ENCODE measurements around the gene CCR3. TPM values are rescaled to one million over a fixed set of nuclear protein-coding genes. Genes with fewer than 3 reads are reported as not detected.
"Not testable (repeated sequence)": the region's sequence is repeated elsewhere in the genome, so short reads cannot be mapped to it uniquely, and the experiment has no call there.

The CCR3 gene
- not detected for total RNA-seq

DNA sequence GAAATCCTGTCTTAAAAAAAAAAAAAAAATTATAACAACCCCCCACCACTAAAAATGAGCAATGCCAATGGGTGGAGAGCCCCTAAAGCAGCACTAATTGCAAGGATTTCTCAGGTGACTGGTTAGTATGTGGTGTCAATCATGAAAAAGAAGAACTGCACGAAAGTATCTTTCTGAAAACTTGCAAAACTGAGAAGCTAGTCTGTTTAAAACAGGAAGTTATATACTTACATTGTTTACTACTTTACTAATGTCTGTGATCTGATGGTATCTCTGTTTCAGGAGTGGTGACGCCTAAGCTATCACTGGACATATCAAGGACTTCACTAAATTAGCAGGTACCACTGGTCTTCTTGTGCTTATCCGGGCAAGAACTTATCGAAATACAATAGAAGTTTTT is at the start of gene CCR3:
Gene CCR3, plus strand, starts transcription at position 341 of the 400 bp plus-strand sequence. CDS start 22,699 bp downstream, outside the sequence.
- FAIRE-seq (no peak), DNase-seq (ENCODE audit: low spot score in 2 of 2) (no peak)

DNA sequence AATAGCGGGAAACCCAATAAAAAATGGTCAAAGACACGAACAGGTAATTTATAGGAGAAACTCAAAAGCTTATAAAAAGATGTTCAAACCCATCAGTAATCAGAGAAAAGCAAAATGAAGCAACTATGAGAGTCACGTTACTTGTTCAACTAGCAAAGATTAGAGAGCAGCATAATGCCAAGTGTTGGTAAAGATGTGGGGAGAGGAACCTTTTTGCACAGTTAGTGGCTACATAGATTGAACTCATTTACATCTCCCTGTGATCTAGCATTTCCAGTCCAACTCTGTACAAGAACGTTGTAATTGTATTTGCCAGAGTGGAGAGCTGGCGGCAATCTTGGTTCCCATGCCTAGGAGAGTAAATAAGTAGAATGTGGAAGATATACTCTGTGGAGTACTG is 49.3 kb upstream of the CCR3 start:
- no peak for FAIRE-seq
- DNase-seq (ENCODE audit: low spot score in 2 of 2): no peak

DNA sequence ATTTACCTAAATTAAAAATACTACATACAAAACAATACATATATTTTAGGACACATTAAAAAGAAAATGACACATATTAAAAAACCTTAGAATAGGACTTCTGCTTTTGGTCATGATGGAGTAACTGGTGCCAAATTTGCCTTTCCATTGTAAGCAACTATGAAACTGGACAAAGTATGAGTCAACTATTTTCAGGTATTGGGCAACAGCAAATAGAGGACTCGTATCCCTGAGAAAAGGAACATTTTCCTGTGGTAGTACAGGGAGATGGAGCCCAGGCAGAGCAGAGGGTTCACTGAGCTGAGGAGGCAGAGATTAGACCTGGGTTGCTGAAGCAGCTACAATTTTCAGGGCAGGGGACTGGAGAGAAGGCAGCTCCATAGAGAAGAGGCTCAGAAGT is 48.8 kb upstream of the CCR3 start:
- FAIRE-seq: no peak
- no peak for DNase-seq (ENCODE audit: low spot score in 2 of 2)

DNA sequence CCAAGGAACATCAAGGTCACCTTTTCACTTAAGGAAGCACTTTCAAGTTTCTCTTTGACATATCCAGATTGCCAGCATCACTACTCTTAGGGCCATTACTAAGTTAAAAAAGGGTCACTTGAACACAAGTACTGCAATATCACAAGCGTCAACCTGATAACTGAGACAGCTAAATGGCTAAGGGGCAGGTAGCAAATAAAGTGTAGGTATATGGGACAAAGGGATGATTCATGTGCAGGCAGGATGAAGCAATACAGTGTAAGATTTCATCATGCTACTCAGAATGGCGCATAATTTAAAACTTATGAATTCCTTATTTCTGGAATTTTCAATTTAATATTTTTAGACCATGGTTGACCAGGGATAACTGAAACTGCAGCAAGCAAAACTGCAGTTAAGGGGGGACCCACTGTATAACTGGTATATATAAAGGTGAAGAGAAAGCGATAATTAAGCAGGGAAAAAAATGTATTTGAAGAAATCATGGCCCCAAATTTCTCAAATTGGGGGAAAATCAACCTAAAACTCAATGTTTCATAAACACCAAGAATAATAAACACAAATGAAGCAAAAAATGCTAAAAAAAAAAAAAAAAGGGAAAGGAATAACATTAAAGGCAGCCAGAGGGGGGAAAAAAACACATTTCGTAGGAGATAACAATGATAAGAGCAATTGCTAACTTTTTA is 47.2 kb upstream of the CCR3 start:
- FAIRE-seq (no peak), DNase-seq (ENCODE audit: low spot score in 2 of 2) (no peak)

DNA sequence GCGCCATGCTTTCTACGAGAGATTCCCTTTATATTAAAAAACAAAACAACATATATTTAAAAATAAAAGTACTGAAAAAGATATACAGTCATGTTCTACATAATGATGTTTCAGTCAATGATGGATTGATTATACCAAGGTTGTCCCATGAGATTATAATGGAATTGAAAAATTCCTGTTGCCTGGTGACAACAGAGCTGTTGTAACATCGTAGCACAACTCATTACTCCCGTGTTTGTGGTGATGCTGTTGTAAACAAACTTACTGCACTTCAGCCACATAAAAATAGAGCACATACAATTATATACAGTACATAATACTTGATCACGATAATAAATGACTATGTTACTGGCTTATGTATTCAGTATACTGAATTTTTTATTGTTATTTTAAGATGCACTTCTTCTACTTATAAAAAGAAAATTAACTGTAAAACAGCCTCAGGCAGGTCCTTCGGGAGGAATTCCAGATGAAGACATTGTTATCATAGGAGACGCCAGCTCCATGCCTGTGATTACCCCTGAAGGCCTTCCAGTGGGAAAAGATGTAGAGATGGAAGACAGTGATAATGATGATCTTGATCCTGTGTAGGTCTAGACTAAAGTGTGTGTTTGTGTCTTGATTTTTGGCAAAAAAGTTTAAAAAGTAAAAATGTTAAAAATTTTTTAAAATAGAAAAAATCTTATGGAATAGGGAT is 45.9 kb upstream of the CCR3 start:
- FAIRE-seq: no peak
- DNase-seq (ENCODE audit: low spot score in 2 of 2): no peak

DNA sequence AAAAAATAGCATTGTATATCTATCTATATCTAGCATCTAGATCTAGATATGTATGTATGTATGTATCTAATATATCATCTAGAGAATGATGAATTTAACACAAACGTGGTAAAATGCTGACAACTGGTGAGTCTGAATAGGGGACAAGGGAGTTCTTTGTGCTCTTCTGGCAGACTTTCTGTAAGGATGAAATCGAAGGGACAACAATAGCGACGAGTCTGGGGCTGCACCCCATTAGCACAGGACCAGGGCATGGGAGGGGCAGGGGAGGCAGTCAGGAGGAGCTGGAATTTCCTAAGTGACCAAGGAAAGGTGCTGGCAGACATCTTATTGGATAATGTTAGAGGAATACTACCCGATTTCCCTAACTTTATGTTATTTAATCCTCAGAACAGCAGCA is 42.0 kb upstream of the CCR3 start:
- FAIRE-seq (no peak), DNase-seq (ENCODE audit: low spot score in 2 of 2) (no peak)

DNA sequence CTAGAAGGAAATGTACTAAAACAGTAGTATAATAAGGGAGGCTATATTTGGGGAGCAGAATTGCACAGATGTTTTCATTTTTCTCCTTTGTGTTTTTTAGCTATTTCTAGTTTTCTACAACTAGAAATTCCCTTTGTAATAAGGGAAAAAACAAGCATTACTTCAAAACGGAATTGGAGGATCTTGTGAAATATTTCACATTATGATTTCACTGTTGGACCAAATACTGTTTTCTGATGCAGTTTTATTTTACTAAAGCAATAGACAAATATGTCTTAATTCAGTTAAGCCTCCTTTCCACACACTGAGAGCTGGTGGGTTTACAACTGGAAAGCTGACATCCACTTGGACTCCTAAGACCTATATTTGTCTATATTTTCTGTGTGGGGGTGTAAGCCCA is 41.5 kb upstream of the CCR3 start:
- DNase-seq (ENCODE audit: low spot score in 2 of 2) (no peak), FAIRE-seq (no peak)

DNA sequence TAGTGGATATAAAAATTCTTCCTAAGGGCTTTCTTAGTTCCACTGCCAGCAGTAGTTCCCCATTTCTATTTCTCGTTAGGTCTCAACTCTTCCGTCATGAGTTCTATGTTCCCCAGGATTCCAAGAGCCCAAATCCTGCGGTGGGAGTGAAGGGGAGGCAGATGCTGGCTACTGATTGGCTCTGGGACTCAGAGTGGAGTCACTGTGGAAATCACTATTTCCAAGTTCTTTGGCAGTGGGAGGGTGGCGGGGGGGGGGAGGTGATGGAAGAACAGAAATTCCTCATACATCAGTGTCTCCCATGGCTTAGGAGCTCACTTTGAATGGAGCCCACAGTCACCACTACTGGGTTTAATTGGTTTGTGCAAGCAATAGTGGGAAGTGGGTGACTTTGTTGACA is 39.7 kb upstream of the CCR3 start:
- FAIRE-seq: no peak

DNA sequence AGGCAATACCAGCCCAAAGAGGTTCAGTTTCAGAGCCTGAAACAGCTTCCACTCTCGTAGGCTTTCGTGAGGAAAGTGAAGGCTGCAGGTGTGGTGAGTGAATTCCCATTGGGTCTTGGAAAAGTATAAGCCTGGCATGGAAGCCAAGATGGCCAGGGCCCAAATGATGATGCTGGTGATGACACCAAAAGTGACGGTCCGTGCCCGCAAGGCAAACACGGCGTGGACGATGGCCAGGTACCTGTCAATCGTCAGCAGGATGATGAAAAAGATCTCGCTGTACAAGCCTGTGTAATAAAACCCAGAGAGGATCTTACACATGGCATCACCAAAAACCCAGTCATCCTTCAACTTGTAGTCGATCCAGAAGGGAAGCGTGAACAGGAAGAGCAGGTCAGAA is 38.6 kb upstream of the CCR3 start:
- no peak for FAIRE-seq
- DNase-seq (ENCODE audit: low spot score in 2 of 2): no peak

More for the DNA sequence above, 39.7 kb upstream of the CCR3 start:
- DNase-seq (ENCODE audit: low spot score in 2 of 2): no peak

DNA sequence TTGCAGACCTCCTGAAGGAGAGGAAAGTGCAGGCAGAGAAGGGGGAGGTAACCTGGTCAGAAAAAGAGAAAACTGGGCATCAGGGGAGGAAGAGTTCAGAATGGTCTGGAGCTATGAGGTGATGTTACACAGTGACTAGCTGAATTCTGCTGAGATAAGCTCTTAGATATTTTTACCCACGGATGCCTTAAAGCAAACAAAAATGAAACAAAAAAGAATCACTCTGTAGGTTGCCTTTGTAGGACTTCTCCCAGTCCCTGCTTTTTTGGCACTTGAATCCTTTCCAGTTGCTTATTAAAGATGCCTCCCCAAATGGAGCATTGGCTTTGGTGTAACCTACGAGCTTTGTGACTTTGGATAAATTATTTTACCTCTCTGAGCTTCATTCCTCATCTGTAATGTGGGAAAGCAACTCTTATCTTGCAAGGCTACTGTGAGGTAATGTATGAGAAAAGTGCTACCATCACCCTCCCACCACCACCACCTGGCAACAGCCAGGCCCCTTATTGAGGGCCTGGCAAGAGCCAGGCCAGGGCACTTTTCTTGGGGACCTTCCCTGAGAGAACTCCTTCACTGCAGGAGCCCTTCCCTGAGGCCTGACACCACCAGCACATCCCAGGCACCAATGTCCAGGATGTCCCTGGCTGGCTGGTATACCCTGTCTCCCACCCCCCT is 36.8 kb upstream of the CCR3 start:
- no peak for DNase-seq (ENCODE audit: low spot score in 2 of 2)
- no peak for FAIRE-seq

DNA sequence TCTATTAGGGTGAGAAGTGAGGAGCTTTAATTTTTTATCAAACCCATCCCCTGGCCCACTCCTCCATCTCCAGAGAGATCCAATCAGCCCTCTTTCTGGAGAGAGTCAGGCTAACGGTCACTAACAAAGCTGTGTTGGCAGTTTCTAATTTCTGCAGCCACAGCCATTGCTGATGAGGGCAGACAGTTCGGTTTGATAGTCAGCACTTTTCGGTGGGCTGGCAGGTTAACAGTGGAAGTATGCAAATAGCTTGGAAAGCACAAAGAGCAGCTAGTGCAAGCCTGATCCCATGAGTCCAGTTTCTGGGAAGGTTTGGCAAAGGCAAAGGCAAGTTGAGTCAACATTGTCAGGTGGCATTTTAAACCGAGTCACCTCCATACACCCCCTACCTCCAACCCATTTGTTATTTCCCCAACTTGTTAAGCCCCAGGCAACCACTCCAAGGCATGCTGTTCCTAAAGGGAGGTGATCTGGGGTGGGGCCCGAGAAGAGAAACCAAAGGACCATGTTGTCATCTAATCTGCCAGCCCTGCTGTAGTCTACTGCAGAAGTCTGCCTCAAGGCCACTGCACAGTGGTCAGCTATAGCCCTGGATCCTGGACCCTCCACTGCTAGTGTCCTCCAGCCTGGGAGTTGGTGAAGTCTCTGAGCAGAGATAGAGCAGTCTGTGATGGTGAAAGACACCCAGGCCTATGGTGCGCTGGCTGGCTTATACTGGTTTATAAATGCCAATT is 35.8 kb upstream of the CCR3 start:
- no peak for DNase-seq (ENCODE audit: low spot score in 2 of 2)
- no peak for FAIRE-seq

DNA sequence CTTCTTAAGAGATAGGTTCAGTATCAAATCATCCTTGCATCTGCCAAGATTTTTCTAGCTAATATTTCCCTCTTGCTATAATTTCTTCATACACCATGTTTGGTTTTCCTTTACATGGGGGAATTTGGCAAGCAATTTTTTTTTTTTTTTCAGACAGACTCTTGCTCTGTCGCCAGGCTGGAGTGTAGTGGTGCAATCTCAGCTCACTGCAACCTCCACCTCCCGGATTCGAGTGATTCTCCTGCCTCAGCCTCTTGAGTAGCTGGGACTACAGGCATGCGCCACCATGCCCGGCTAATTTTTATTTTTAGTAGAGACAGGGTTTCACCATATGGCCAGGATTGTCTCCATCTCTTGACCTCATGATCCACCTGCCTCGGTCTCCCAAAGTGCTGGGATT is 34.7 kb upstream of the CCR3 start:
- DNase-seq (ENCODE audit: low spot score in 2 of 2); FAIRE-seq: not testable (repeated sequence)

DNA sequence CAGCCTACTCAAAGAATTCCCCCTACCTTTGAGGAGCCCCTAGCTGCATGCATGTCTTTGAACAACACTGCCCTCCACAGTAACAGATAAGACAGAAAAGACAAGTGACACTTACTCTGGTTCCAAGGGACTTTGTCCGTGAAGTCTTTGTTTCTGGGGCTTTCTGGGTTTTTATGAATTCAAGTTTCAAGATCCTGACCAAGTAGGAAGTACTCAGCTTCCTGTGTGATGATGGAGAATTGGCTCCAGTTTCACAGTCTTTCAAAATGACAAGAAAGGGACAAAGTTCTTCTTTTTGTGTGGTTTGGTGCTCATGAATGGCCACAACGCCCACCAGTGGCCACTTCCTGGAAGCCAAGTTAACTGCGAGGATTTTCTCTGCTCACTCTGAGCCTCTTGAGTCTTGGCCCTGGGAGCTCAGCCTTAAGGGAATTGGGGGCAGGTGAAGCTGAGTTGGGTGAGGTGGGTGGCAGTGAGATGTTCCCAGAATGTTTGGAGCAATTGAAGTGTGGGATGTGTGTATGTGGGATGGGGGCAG is 34.0 kb upstream of the CCR3 start, which contains the start of gene CCR1:
Gene CCR1, minus strand, starts transcription at position 147 of the 538 bp plus-strand sequence. CDS start 4,000 bp downstream, outside the sequence.
- DNase-seq (ENCODE audit: low spot score in 2 of 2) (peak in 1 of 2 donors; percentile 28), FAIRE-seq (no peak)

DNA sequence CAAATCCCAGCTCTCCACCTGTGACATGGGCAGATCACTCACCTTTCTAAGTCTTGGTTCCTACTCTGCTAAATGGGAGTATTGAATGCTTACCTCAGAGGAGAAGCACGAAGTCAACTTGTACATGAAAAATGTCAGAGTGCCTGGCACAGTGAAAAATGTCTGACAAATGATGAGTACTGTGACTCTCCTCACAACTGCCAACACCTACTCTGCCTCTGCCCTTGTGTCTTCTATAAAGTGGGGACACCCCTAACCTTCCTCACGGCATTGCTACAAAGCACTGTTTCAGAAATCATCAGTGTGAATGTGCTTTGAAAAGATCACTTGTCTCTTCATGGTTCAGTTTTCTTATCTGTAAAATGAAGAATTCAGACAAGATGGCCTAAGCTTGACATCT is 33.2 kb upstream of the CCR3 start:
- FAIRE-seq: no peak
- no peak for DNase-seq (ENCODE audit: low spot score in 2 of 2)

DNA sequence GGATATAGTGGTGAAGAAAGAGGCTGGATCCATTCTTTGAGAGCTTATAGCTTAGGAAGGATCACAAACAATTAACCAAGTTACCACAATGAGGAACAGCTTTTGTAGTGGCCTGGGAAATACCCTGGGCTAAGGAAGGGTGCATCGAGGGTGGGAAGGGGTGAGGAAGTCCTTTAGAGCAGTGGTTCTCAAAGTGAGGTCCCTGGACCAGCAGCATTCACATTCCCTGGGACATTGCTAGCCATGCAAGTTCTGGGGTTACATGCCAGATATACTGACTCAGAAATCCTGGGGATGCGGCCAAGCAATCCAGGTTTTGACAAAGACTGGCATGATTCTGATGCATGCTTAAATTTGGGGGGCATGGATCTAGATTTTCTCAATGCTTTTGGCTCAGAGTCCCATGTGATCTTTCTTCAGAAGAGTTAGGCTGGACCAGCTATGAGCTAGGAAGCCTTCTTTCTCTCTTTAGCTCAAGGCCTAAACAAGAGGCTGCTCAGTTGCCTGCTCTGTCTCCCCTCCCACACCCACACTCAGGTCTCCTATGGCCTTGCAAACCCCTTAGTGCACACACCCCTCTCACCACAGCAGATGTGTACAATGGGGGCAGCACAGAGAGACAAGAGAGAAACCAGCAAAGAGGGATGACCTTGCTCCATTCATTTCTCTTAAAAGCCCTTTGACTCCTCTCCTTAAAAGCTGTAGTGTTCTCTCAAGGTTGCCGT is 32.4 kb upstream of the CCR3 start:
- no peak for FAIRE-seq
- no peak for DNase-seq (ENCODE audit: low spot score in 2 of 2)

DNA sequence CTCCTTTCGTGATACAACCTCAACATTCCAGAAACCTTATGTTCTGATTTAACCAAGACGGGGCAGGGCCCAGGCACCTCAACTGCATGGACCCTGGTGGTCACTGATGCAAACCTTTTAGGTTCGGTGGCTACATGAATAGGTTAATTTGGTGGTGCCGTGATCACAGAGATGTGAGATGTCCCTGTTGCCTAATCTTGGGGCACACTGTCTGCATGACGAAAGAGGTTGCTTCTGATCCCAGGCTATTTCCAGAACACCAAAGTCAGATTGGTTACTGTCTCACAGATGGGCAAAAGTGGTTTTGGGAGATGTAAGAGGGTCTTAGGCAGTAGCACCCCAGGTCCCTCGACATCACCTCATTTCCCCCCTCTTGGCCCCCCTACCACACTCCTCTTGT is 30.2 kb upstream of the CCR3 start:
- no peak for FAIRE-seq
- no peak for DNase-seq (ENCODE audit: low spot score in 2 of 2)

DNA sequence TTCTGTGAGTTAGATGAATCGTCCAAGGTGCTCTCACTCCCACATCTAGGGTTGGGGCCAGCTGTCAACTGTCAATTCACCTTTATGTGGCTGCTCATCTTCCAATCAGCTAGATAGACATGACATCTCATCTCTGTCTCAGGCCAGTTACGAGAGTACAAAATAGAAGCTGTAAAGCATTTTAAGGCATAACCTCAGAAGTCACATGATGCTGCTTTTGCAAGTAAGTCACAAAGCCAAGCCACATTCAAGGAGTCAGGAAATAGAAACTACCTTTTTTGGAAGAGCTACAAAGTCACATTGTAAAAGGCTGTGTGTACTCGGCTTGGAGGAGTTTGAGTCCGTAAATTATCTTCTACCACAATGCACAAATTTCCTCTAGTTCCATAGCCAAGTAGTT is 29.1 kb upstream of the CCR3 start:
- DNase-seq (ENCODE audit: low spot score in 2 of 2) (no peak), FAIRE-seq (no peak)

DNA sequence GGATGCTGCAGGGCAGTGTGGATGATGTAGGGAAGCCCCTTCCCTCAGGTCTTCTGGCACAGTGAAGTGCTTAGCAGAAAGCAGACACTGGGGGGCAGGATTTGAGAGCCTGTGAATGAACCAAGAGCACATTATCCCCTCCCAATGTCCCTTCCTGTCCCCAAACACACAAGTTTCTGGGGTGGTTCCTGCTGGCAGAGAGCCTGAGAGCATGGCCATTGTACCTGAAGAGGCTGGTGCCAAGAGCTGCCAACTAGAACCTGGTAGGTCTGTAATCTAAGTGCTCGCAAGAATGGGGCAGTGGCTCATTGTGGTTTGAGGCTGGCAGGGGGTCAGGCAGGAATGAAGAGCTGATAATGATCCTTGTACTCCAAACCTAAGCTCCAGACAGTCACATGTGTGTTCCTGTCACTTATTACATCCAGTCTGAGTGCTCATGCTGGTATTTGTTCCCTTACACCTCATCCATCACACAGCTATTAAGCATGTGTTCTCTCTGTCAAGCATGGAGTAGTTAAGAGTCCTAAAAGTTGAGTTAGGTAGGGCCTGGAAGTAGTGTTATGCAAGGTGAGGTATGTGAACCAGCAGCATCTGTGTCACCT is 27.4 kb upstream of the CCR3 start:
- no peak for DNase-seq (ENCODE audit: low spot score in 2 of 2)
- no peak for FAIRE-seq

DNA sequence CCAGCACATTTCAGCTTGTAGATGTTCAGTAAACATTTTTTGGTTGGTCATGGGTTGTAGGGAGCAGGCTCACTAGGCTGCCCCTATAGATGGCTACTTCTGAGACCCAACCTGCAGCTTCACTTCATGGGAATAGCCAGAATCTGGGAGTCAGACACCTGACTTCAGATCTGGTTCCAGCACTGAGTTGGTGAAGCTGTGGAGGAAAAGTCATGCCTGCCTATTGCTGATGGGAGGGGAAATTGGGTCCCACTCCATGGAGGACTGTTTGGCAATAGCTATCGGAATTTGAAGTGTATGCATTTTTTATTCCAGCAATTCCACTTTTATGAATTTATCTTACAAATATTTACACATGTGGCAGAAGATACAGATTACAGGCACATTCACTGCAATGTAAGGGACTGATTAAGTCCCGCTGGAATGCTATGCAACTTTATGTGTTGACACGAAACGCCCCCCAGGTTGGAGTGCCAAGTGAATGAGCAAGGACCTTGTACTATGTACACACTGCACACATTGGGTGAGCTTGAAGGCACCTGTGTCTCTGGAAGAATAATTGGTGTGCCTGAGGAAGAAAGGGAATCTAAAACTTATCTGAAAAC is 26.3 kb upstream of the CCR3 start:
- no peak for FAIRE-seq
- DNase-seq (ENCODE audit: low spot score in 2 of 2): no peak

Data from frontal cortex (tissue), 4 donors.